Mesendoderm (in vitro differentiated cells): ENCODE data around the gene NEURL1.

Source experiments
- DNase-seq: peaks from one replicate; pipeline ENCODE4 v3.0.0; 2013
- H2AK5ac ChIP-seq: 2 replicates; pipeline ENCODE4 v1.6.1; 2013; ENCODE audit warnings: low read length, inconsistent platforms
- H2BK120ac ChIP-seq: 2 replicates; pipeline ENCODE4 v1.6.1; 2013; ENCODE audit warnings: low read depth, mild to moderate bottlenecking, low read length, moderate library complexity, mixed read lengths
- H2BK15ac ChIP-seq: replicated peaks from 2 replicates; pipeline ENCODE4 v1.6.1; 2013; ENCODE audit warnings: low read depth, mild to moderate bottlenecking, moderate library complexity
- H2BK5ac ChIP-seq: 2 replicates; pipeline ENCODE4 v1.6.1; 2013; ENCODE audit warnings: low read length, inconsistent platforms
- H3K18ac ChIP-seq: 2 replicates; pipeline ENCODE4 v1.6.1; 2013; ENCODE audit warnings: mild to moderate bottlenecking, low read length, mixed read lengths
- H3K23ac ChIP-seq: one replicate; pipeline ENCODE4 v1.6.1; 2013; ENCODE audit warnings: low read length
- H3K27ac ChIP-seq: 2 replicates; pipeline ENCODE4 v1.5.1; 2013; ENCODE audit warnings: low read depth, mild to moderate bottlenecking, inconsistent platforms, low read length, moderate library complexity
- H3K27me3 ChIP-seq: 2 replicates; pipeline ENCODE4 v1.6.1; 2013; ENCODE audit warnings: low read length, control low read depth, mild to moderate bottlenecking, inconsistent platforms; ENCODE audit not compliant: insufficient read depth, poor library complexity
- H3K36me3 ChIP-seq: 2 replicates; pipeline ENCODE4 v1.6.1; 2013; ENCODE audit warnings: low read length, inconsistent platforms; ENCODE audit not compliant: control insufficient read depth, insufficient read depth
- H3K4ac ChIP-seq: one replicate; pipeline ENCODE4 v1.6.1; 2013; ENCODE audit warnings: low read depth, mild to moderate bottlenecking, low read length, moderate library complexity
- H3K4me1 ChIP-seq: 2 replicates; pipeline ENCODE4 v1.6.1; 2013; ENCODE audit warnings: low read depth, low read length, inconsistent platforms; ENCODE audit not compliant: control insufficient read depth
- H3K4me2 ChIP-seq: 2 replicates; pipeline ENCODE4 v1.6.1; 2013; ENCODE audit warnings: low read length
- H3K4me3 ChIP-seq: 2 replicates; pipeline ENCODE4 v1.5.1; 2013; ENCODE audit warnings: mild to moderate bottlenecking, low read length
- H3K56ac ChIP-seq: one replicate; pipeline ENCODE4 v1.6.1; 2013; ENCODE audit warnings: low read length
- H3K79me1 ChIP-seq: 2 replicates; pipeline ENCODE4 v1.6.1; 2013; ENCODE audit warnings: low read length, inconsistent platforms
- H3K79me2 ChIP-seq: 2 replicates; pipeline ENCODE4 v1.6.1; 2013; ENCODE audit warnings: mild to moderate bottlenecking, low read length; ENCODE audit not compliant: control insufficient read depth, insufficient read depth
- H3K9ac ChIP-seq: 2 replicates; pipeline ENCODE4 v1.6.1; 2013; ENCODE audit warnings: low read length, inconsistent platforms
- H4K5ac ChIP-seq: one replicate; pipeline ENCODE4 v1.6.1; 2013; ENCODE audit warnings: low read length
- H4K8ac ChIP-seq: one replicate; pipeline ENCODE4 v1.6.1; 2013; ENCODE audit warnings: low read depth, mild to moderate bottlenecking, control low read depth, low read length, moderate library complexity
- WGBS: extraction: QIAGEN DNeasy Blood & Tissue Kit; methylation state at CpG from one replicate; pipeline ENCODE4 v1.1.7; 2013; ENCODE audit warnings: low lambda C conversion rate, missing lambda C conversion rate; ENCODE audit not compliant: insufficient coverage; ENCODE audit errors: extremely low coverage; 5-methylcytosine and 5-hydroxymethylcytosine counted together

NEURL1 gene

DNA sequence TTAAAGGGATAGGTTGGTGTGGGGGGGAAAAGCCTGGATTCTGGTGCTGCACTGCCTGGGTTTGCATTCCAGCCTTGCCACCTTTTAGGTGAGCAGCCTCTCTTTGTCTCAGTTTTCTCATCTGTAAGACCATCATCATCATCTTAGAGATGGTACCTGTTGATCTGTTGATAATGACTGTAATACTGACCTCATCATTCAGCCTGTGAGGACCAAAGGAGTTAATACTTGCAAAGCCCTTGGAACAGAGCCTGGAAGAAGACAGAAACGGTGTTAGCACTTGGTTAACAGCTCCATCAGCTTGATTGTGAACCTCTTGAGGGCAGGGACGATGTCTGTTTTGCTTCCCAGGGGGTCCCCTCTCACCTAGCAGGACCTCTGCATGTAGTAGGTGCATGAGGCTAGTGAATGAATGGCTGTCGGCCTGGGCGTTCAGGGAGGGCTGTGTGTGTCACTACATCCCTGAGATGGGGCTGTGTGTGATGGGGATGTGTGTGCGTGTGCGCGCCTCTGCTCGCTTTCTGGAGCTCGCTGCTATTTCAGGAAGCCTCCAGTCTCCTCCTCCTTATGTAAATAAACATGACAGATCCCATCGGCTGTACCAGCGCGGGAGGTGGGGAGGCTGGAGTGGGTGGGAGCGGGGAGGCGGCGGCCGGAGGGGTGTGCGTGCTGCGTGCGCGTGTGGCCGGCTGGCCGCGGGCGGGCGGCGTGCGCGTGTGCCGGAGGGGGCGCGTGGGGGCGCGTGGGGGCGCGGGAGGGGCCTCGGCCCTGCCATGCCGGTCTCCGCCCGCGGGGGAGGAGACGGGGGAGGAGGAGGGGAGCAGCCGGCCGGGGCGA is 61.2 kb downstream of the NEURL1 start:
- no peaks in the 10 kb centered on the region for H3K36me3 ChIP-seq
- H4K8ac ChIP-seq: no peak overlapping the region
- H2BK120ac ChIP-seq: no peak overlapping the region
- H3K79me1 ChIP-seq: no peaks in the 10 kb centered on the region
- H2BK15ac ChIP-seq: no peak overlapping the region
- no peak overlapping the region for H3K23ac ChIP-seq
- no peak overlapping the region for H3K27ac ChIP-seq
- WGBS: no CpG with 5 or more reads among the region's 44 CpGs
- no peak overlapping the region for H3K4me2 ChIP-seq
- H4K5ac ChIP-seq: no peak overlapping the region
- no peaks in the 10 kb centered on the region for H3K4me1 ChIP-seq
- H3K56ac ChIP-seq: no peak overlapping the region
- H3K4me3 ChIP-seq: no peak overlapping the region
- H2BK5ac ChIP-seq: no peak overlapping the region
- no peaks in the 10 kb centered on the region for H3K79me2 ChIP-seq
- H2AK5ac ChIP-seq: no peak overlapping the region
- DNase-seq: peak; percentile 67
- no peak overlapping the region for H3K9ac ChIP-seq
- H3K18ac ChIP-seq: no peak overlapping the region
- peaks cover 2% of the 10 kb centered on the region for H3K27me3 ChIP-seq
- no peak overlapping the region for H3K4ac ChIP-seq

DNA sequence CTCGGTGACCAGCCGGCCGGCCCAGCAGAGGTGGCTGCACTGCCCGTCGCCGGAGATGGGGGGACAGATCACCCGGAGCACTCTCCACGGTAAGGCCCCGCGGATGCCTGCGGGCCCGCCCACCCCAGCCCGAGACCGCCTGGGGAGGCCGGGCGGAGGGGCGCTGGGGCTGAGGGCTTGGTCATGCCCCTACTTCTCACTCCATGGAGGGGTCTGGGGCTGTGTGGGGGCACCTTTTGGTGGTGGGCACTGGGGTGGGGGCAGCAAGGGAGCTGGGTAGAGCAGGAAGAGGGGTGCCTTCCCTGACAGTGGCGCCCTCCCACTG is 61.8 kb downstream of the NEURL1 start:
- no CpG with 5 or more reads among the region's 18 CpGs for WGBS

DNA sequence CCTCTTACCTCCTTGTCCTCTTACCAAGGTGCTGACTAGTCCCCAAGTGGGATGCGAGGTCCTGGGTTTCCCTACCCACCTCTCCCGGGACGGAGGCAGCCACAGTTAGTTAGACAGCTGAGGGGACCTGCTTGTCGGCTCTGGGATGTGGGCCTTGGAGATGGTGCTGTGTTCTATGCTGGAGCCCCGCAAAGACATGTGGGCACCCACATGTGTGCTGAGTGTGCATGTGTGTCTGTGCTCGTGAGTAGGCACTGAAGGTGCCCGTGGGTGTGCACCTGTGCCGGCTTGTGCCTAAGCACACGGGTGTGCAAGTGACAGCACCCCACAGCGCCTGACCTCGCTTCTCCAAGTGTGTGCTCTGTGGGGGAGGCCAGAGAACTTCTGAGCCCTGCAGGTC is 62.2 kb downstream of the NEURL1 start:
- no CpG with 5 or more reads among the region's 11 CpGs for WGBS
- H2AK5ac ChIP-seq: no peak overlapping the region
- no peak for DNase-seq
- H3K27ac ChIP-seq: no peak overlapping the region
- H3K56ac ChIP-seq: no peak overlapping the region
- H2BK120ac ChIP-seq: no peak overlapping the region
- H3K9ac ChIP-seq: no peak overlapping the region
- no peaks in the 10 kb centered on the region for H3K79me1 ChIP-seq
- H3K23ac ChIP-seq: no peak overlapping the region
- no peak overlapping the region for H3K4ac ChIP-seq
- H2BK15ac ChIP-seq: no peak overlapping the region
- no peak overlapping the region for H3K18ac ChIP-seq
- H3K4me1 ChIP-seq: no peaks in the 10 kb centered on the region
- no peak overlapping the region for H3K4me2 ChIP-seq
- no peaks in the 10 kb centered on the region for H3K36me3 ChIP-seq
- peaks cover 2% of the 10 kb centered on the region for H3K27me3 ChIP-seq
- H3K4me3 ChIP-seq: no peak overlapping the region
- H3K79me2 ChIP-seq: no peaks in the 10 kb centered on the region
- H4K5ac ChIP-seq: no peak overlapping the region
- H4K8ac ChIP-seq: no peak overlapping the region
- H2BK5ac ChIP-seq: no peak overlapping the region

More for the DNA sequence above, 61.8 kb downstream of the NEURL1 start:
- no peak overlapping the region for H3K4ac ChIP-seq
- no peak overlapping the region for H4K8ac ChIP-seq
- H3K56ac ChIP-seq: no peak overlapping the region
- H4K5ac ChIP-seq: no peak overlapping the region
- no peak overlapping the region for H3K9ac ChIP-seq
- H2BK15ac ChIP-seq: no peak overlapping the region
- no peak overlapping the region for H2AK5ac ChIP-seq
- no peak overlapping the region for H3K18ac ChIP-seq
- H3K4me3 ChIP-seq: no peak overlapping the region
- no peaks in the 10 kb centered on the region for H3K79me1 ChIP-seq
- no peaks in the 10 kb centered on the region for H3K4me1 ChIP-seq
- no peak overlapping the region for H3K27ac ChIP-seq
- no peak overlapping the region for H3K4me2 ChIP-seq
- no peak overlapping the region for H3K23ac ChIP-seq
- no peaks in the 10 kb centered on the region for H3K79me2 ChIP-seq
- H2BK5ac ChIP-seq: no peak overlapping the region
- no peaks in the 10 kb centered on the region for H3K36me3 ChIP-seq
- no peak for DNase-seq
- H2BK120ac ChIP-seq: no peak overlapping the region
- peaks cover 2% of the 10 kb centered on the region for H3K27me3 ChIP-seq

DNA sequence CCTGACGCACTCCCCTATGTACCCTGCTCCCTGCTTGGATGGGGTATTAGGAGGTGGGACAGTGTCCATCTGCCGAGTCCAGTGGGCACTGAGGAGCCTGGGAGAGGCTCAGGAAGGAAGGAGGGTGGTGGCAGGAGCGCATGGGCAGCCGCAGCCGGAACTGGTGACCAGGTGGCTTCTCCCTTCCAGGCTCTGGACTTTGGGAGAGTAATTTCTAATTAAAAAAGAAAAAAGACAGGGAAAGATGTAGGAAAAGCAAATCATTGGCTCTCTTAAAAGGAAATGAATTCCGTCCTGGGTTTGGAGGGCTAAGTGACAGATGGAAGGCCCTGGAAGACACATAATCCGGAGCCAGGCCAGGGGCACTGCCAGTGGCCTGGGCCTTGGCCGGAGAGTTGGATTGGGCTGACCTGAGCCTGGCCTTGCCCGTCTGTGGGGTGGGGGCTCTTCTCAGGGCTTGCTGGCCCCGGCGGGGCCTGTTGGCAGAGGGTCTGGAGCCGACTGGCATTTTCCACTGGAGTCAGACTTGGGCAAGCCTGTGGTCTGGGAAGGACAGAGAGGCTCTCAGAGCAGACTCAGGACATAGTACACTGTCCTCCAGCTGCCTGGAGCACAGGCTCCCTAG is 63.0 kb downstream of the NEURL1 start:
- Histone ChIP-seq H3K4me3 (no peak overlapping the region), H3K23ac (no peak overlapping the region), H3K79me1 (no peaks in the 10 kb centered on the region), H2BK15ac (no peak overlapping the region), H3K36me3 (no peaks in the 10 kb centered on the region), H3K4me1 (no peaks in the 10 kb centered on the region), H3K9ac (no peak overlapping the region), H4K5ac (no peak overlapping the region), H3K56ac (no peak overlapping the region), H2BK5ac (no peak overlapping the region), H4K8ac (no peak overlapping the region), H2AK5ac (no peak overlapping the region), H3K27me3 (peaks cover 2% of the 10 kb centered on the region), H3K18ac (no peak overlapping the region), H3K4me2 (no peak overlapping the region), H2BK120ac (no peak overlapping the region), H3K4ac (no peak overlapping the region), H3K79me2 (no peaks in the 10 kb centered on the region), H3K27ac (no peak overlapping the region)
- WGBS: no CpG with 5 or more reads among the region's 12 CpGs
- no peak for DNase-seq

DNA sequence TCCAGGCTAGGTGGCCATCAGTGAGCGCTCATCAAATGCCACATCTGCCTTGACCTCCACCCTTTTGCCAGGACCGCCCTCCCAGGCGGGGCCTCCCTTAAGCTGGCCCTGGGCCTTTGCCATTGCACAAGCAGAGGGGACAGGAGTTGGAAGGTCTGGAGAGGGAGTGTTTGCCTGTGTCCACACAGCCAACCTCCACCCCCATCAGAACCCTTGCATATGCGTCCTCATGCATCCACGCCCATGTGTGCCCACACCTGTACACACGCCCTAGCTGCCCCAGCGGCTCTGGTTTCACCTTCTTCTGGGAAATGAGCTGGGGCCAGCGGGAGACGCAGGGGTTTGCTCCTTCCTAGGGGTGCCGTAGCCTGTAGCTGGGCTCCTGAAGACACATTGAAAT is 64.0 kb downstream of the NEURL1 start:
- no peak overlapping the region for H2AK5ac ChIP-seq
- peaks cover 2% of the 10 kb centered on the region for H3K27me3 ChIP-seq
- H3K9ac ChIP-seq: no peak overlapping the region
- H3K4me1 ChIP-seq: no peaks in the 10 kb centered on the region
- H3K23ac ChIP-seq: no peak overlapping the region
- no peaks in the 10 kb centered on the region for H3K79me1 ChIP-seq
- H3K79me2 ChIP-seq: no peaks in the 10 kb centered on the region
- H4K8ac ChIP-seq: no peak overlapping the region
- no peak overlapping the region for H4K5ac ChIP-seq
- no peak overlapping the region for H2BK5ac ChIP-seq
- no peak overlapping the region for H3K4ac ChIP-seq
- no peak overlapping the region for H3K4me3 ChIP-seq
- no peaks in the 10 kb centered on the region for H3K36me3 ChIP-seq
- no peak overlapping the region for H3K4me2 ChIP-seq
- H2BK120ac ChIP-seq: no peak overlapping the region
- no peak for DNase-seq
- no peak overlapping the region for H3K27ac ChIP-seq
- no CpG with 5 or more reads among the region's 10 CpGs for WGBS
- H3K56ac ChIP-seq: no peak overlapping the region
- H2BK15ac ChIP-seq: no peak overlapping the region
- no peak overlapping the region for H3K18ac ChIP-seq
